ENCODE measurements around the gene EVI5.
"Not testable (repeated sequence)": the region's sequence is repeated elsewhere in the genome, so short reads cannot be mapped to it uniquely, and the experiment has no call there.

The EVI5 gene

GRCh38 chr1:92538048-92538412 lies 246.9 kb downstream of the EVI5 start:
- Histone ChIP-seq H4K20me1 (ENCODE audit: insufficient read depth, low read length) (no peaks in the 10 kb centered on the region), H2AFZ (ENCODE audit: low read depth, low read length) (no peak overlapping the region), H3K27me3 (ENCODE audit: low read depth, low read length) (no peaks in the 10 kb centered on the region), H3K4me2 (ENCODE audit: low read length) (peak overlapping the region; percentile 72), H3K9ac (ENCODE audit: low read length) (peak overlapping the region; percentile 40), H3K79me2 (ENCODE audit: low read length) (no peaks in the 10 kb centered on the region), H3K36me3 (replicated peaks; ENCODE audit: low read depth, low read length) (no peaks in the 10 kb centered on the region), H3K9me3 (ENCODE audit: insufficient read depth, low read length) (no peaks in the 10 kb centered on the region), H3K4me1 (ENCODE audit: low read length) (peaks cover 30% of the 10 kb centered on the region), H3K27ac (ENCODE audit: low read length) (peak overlapping the region; percentile 67), H3K4me3 (ENCODE audit: low read length) (peak overlapping the region; percentile 46)
- TF ChIP-seq EZH2phosphoT487 (IDR thresholded peaks at IDR 0.05; ENCODE audit: low read depth), result no peak
- TF ChIP-seq CTCF (IDR thresholded peaks at IDR 0.05; ENCODE audit: low read depth, low read length), result no peak

GRCh38 chr1:92536980-92537884 lies 247.7 kb downstream of the EVI5 start:
- no peak for TF ChIP-seq EZH2phosphoT487 (IDR thresholded peaks at IDR 0.05; ENCODE audit: low read depth)
- no peak for TF ChIP-seq CTCF (IDR thresholded peaks at IDR 0.05; ENCODE audit: low read depth, low read length)
- Histone ChIP-seq H3K9me3 (ENCODE audit: insufficient read depth, low read length) (no peaks in the 10 kb centered on the region), H3K4me3 (ENCODE audit: low read length) (peak overlapping the region; percentile 56), H3K4me2 (ENCODE audit: low read length) (peak overlapping the region; percentile 72), H2AFZ (ENCODE audit: low read depth, low read length) (no peak overlapping the region), H3K27ac (ENCODE audit: low read length) (peak overlapping the region; percentile 67), H3K79me2 (ENCODE audit: low read length) (no peaks in the 10 kb centered on the region), H3K4me1 (ENCODE audit: low read length) (peaks cover 30% of the 10 kb centered on the region), H3K27me3 (ENCODE audit: low read depth, low read length) (no peaks in the 10 kb centered on the region), H3K36me3 (replicated peaks; ENCODE audit: low read depth, low read length) (no peaks in the 10 kb centered on the region), H4K20me1 (ENCODE audit: insufficient read depth, low read length) (no peaks in the 10 kb centered on the region), H3K9ac (ENCODE audit: low read length) (peak overlapping the region; percentile 49)

GRCh38 chr1:92536211-92536979 lies 248.5 kb downstream of the EVI5 start:
- peak overlapping the region; percentile 67 for H3K27ac ChIP-seq (ENCODE audit: low read length)
- peaks cover 30% of the 10 kb centered on the region for H3K4me1 ChIP-seq (ENCODE audit: low read length)
- TF ChIP-seq EZH2phosphoT487 (IDR thresholded peaks at IDR 0.05; ENCODE audit: low read depth) (no peak), CTCF (IDR thresholded peaks at IDR 0.05; ENCODE audit: low read depth, low read length) (no peak)
- peak overlapping the region; percentile 56 for H3K4me3 ChIP-seq (ENCODE audit: low read length)
- H3K4me2 ChIP-seq (ENCODE audit: low read length), result peak overlapping the region; percentile 72
- no peaks in the 10 kb centered on the region for H3K36me3 ChIP-seq (replicated peaks; ENCODE audit: low read depth, low read length)
- no peak overlapping the region for H2AFZ ChIP-seq (ENCODE audit: low read depth, low read length)
- no peaks in the 10 kb centered on the region for H3K9me3 ChIP-seq (ENCODE audit: insufficient read depth, low read length)
- peak overlapping the region; percentile 30 for H3K9ac ChIP-seq (ENCODE audit: low read length)
- H3K27me3 ChIP-seq (ENCODE audit: low read depth, low read length), result no peaks in the 10 kb centered on the region
- H3K79me2 ChIP-seq (ENCODE audit: low read length), result no peaks in the 10 kb centered on the region
- no peaks in the 10 kb centered on the region for H4K20me1 ChIP-seq (ENCODE audit: insufficient read depth, low read length)

- H2AFZ ChIP-seq (ENCODE audit: low read depth, low read length); H3K9ac ChIP-seq (ENCODE audit: low read length); H3K36me3 ChIP-seq (replicated peaks; ENCODE audit: low read depth, low read length); H3K79me2 ChIP-seq (ENCODE audit: low read length); H3K27me3 ChIP-seq (ENCODE audit: low read depth, low read length); H3K27ac ChIP-seq (ENCODE audit: low read length); H4K20me1 ChIP-seq (ENCODE audit: insufficient read depth, low read length); H3K4me3 ChIP-seq (ENCODE audit: low read length); H3K9me3 ChIP-seq (ENCODE audit: insufficient read depth, low read length); H3K4me2 ChIP-seq (ENCODE audit: low read length): not testable (repeated sequence)
- peaks cover 15% of the 10 kb centered on the region for H3K4me1 ChIP-seq (ENCODE audit: low read length)
Observed at GRCh38 chr1:92532371-92532770, 252.5 kb downstream of the EVI5 start.

GRCh38 chr1:92531939-92532338 lies 253.0 kb downstream of the EVI5 start:
- H3K9me3 ChIP-seq (ENCODE audit: insufficient read depth, low read length); H3K27me3 ChIP-seq (ENCODE audit: low read depth, low read length); H3K36me3 ChIP-seq (replicated peaks; ENCODE audit: low read depth, low read length); H3K9ac ChIP-seq (ENCODE audit: low read length); H3K79me2 ChIP-seq (ENCODE audit: low read length); H2AFZ ChIP-seq (ENCODE audit: low read depth, low read length); H3K27ac ChIP-seq (ENCODE audit: low read length); H3K4me2 ChIP-seq (ENCODE audit: low read length); H3K4me3 ChIP-seq (ENCODE audit: low read length); H4K20me1 ChIP-seq (ENCODE audit: insufficient read depth, low read length): not testable (repeated sequence)
- H3K4me1 ChIP-seq (ENCODE audit: low read length), result peaks cover 11% of the 10 kb centered on the region

All from OCI-LY3 (cell line).